Panc1 (cell line): ENCODE data around the gene RAB43. TPM values are rescaled to one million over a fixed set of nuclear protein-coding genes. Genes with fewer than 3 reads are reported as not detected.

Experiments
- ATAC-seq: fragments of 200-7000 bp; cut with Tn5 transposase; 2 replicates; pipeline ENCODE4 v1.9.1; 2020; ENCODE audit warnings: mild to moderate bottlenecking, moderate library complexity
- BruUV-seq: library from RNA; stranded (reverse); fragments of 400-500 nt; replicated peaks from 2 replicates; lab custom pipeline; 2021; lab: Mats Ljungman, UMichigan
- CTCF ChIA-PET: fragments of 300-600 bp; sonication (Branson Sonifier 250); formaldehyde crosslinking; loops from one replicate; lab custom pipeline; 2022; ENCODE audit warnings: antibody characterized with exemption; lab: Charles Lee
- POLR2A ChIA-PET: fragments of 300-600 bp; sonication (Branson Sonifier 250); formaldehyde crosslinking; loops from one replicate; lab custom pipeline; 2022; ENCODE audit warnings: antibody characterized with exemption; lab: Charles Lee
- DNase-seq: peaks from one replicate; pipeline ENCODE4 v3.0.0-alpha.2; 2010; ENCODE audit warnings: low read depth, low spot score
- H3K27ac ChIP-seq: 2 replicates; pipeline ENCODE4 v1.5.1; 2011; ENCODE audit warnings: mild to moderate bottlenecking, low read length, inconsistent platforms
- H3K27me3 ChIP-seq: fragments of 200-500 bp; sonication (Bioruptor generic); 2 replicates; pipeline ENCODE4 v1.6.0; 2014; ENCODE audit warnings: low read length, inconsistent platforms; ENCODE audit not compliant: control insufficient read depth, insufficient read depth
- H3K36me3 ChIP-seq: fragments of 200-500 bp; sonication (Bioruptor generic); 2 replicates; pipeline ENCODE4 v1.5.1; 2014; ENCODE audit warnings: inconsistent platforms, mild to moderate bottlenecking, low read length, moderate library complexity; ENCODE audit not compliant: control insufficient read depth, insufficient read depth
- H3K4me1 ChIP-seq: 2 replicates; pipeline ENCODE4 v1.5.1; 2011; ENCODE audit warnings: inconsistent platforms, mild to moderate bottlenecking, low read length, moderate library complexity; ENCODE audit not compliant: control insufficient read depth, insufficient read depth
- H3K4me3 ChIP-seq, 2 experiments: 2 replicates each; pipeline ENCODE4 v1.5.1; 2011 to 2012; ENCODE audit warnings: low read depth in 2 of 2, low read length in 2 of 2, mild to moderate bottlenecking in 2 of 2, inconsistent platforms in 1 of 2, moderate library complexity in 1 of 2
- H3K9me3 ChIP-seq: fragments of 200-500 bp; sonication (Bioruptor generic); 2 replicates; pipeline ENCODE4 v1.5.1; 2014; ENCODE audit warnings: low read depth, mild to moderate bottlenecking, inconsistent platforms, low read length, moderate library complexity; ENCODE audit not compliant: control insufficient read depth, insufficient read depth
- POLR2AphosphoS5 ChIP-seq: IDR thresholded peaks from 2 replicates; pipeline ENCODE4 v1.6.1; 2012; ENCODE audit warnings: mild to moderate bottlenecking, low read depth, low read length, moderate library complexity
- SIN3A ChIP-seq: IDR thresholded peaks from 2 replicates; pipeline ENCODE4 v1.6.1; 2012; ENCODE audit warnings: low read depth, mild to moderate bottlenecking, low read length, moderate library complexity, borderline replicate concordance; ENCODE audit not compliant: insufficient read depth
- TCF7L2 ChIP-seq: IDR thresholded peaks from 2 replicates; pipeline ENCODE4 v1.6.1; 2011; ENCODE audit warnings: mild to moderate bottlenecking, low read depth, low read length, inconsistent platforms
- in situ Hi-C: cut with HindIII; loops from 2 replicates; pipeline ENCODE4 v1.10.0; 2016; ENCODE audit warnings: low sequenced_read_pairs, low pct_unique_long_range_greater_than_20kb
- intact Hi-C: fragments of 100-400 bp; cut with micrococcal nuclease; formaldehyde crosslinking; loops from one replicate; pipeline ENCODE4 v1.10.0; 2022; ENCODE audit not compliant: unreplicated experiment
- total RNA-seq: library from RNA; stranded (reverse); gene quantifications from one replicate; pipeline ENCODE4 v1.2.1, GENCODE V29; 2021; ENCODE audit not compliant: unreplicated experiment
- TF ChIP-seq, protein P1 (sequence below): fragments of 450-650 bp; IDR thresholded peaks from 2 replicates; pipeline ENCODE4 v1.5.1; 2017; ENCODE audit warnings: mild to moderate bottlenecking
- TF ChIP-seq, protein P2 (sequence below), 2 experiments: IDR thresholded peaks; 2 replicates each; pipeline ENCODE4 v1.6.1; 2011 to 2012; ENCODE audit warnings: low read depth in 2 of 2, control low read depth in 1 of 2, low read length in 1 of 2, mild to moderate bottlenecking in 1 of 2, moderate library complexity in 1 of 2; ENCODE audit not compliant: insufficient read depth in 1 of 2

RAB43 gene
- total RNA-seq, 1 experiment from 2014 or later = 27.7 TPM

DNA sequence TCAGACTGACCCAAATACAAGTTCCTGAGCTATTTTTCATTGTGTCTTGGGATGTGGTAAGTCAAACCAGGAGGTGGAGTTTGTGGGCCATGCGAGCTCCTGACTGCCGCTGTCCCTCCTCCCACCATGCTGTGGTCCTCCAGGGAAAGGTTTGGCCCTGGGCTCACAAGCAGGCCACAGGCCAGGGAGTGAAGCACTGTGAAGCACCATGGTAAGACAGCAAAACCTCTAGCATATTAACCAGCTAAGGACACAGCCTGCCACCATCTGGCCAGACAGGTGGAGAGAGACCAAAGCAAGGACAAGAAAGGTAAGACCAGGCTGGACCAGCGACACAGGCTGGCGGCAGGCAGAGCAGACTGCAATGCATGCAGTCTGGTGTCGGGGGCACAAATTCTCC, 15.3 kb downstream of the RAB43 start:
- TF ChIP-seq TCF7L2 (no peak), SIN3A (no peak), POLR2AphosphoS5 (no peak)
- TF ChIP-seq, protein P1, sequence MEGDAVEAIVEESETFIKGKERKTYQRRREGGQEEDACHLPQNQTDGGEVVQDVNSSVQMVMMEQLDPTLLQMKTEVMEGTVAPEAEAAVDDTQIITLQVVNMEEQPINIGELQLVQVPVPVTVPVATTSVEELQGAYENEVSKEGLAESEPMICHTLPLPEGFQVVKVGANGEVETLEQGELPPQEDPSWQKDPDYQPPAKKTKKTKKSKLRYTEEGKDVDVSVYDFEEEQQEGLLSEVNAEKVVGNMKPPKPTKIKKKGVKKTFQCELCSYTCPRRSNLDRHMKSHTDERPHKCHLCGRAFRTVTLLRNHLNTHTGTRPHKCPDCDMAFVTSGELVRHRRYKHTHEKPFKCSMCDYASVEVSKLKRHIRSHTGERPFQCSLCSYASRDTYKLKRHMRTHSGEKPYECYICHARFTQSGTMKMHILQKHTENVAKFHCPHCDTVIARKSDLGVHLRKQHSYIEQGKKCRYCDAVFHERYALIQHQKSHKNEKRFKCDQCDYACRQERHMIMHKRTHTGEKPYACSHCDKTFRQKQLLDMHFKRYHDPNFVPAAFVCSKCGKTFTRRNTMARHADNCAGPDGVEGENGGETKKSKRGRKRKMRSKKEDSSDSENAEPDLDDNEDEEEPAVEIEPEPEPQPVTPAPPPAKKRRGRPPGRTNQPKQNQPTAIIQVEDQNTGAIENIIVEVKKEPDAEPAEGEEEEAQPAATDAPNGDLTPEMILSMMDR = no peak
- TF ChIP-seq, protein P2, sequence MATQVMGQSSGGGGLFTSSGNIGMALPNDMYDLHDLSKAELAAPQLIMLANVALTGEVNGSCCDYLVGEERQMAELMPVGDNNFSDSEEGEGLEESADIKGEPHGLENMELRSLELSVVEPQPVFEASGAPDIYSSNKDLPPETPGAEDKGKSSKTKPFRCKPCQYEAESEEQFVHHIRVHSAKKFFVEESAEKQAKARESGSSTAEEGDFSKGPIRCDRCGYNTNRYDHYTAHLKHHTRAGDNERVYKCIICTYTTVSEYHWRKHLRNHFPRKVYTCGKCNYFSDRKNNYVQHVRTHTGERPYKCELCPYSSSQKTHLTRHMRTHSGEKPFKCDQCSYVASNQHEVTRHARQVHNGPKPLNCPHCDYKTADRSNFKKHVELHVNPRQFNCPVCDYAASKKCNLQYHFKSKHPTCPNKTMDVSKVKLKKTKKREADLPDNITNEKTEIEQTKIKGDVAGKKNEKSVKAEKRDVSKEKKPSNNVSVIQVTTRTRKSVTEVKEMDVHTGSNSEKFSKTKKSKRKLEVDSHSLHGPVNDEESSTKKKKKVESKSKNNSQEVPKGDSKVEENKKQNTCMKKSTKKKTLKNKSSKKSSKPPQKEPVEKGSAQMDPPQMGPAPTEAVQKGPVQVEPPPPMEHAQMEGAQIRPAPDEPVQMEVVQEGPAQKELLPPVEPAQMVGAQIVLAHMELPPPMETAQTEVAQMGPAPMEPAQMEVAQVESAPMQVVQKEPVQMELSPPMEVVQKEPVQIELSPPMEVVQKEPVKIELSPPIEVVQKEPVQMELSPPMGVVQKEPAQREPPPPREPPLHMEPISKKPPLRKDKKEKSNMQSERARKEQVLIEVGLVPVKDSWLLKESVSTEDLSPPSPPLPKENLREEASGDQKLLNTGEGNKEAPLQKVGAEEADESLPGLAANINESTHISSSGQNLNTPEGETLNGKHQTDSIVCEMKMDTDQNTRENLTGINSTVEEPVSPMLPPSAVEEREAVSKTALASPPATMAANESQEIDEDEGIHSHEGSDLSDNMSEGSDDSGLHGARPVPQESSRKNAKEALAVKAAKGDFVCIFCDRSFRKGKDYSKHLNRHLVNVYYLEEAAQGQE (IDR thresholded peaks at IDR 0.05; ENCODE audit: insufficient read depth in 1 of 2, low read depth in 2 of 2, low read length in 1 of 2) = no peak
- intact Hi-C loops (no loop called here), in situ Hi-C loops (no loop called here)
- DNase-seq = no peak
- BruUV-seq = no TSS peak
- H3K27ac ChIP-seq = no peak overlapping the region
- no peaks in the 10 kb centered on the region for H3K36me3 ChIP-seq
- peak; percentile 62 for ATAC-seq
- H3K27me3 ChIP-seq = no peaks in the 10 kb centered on the region
- no peak overlapping the region for H3K4me3 ChIP-seq
- no peaks in the 10 kb centered on the region for H3K4me1 ChIP-seq
- ChIA-PET CTCF (interaction anchor here (0.6 to 1.8 kb wide), 4 partner anchors 22 to 209 kb away, joined by 3 to 10 read pairs (median 4); no protein-coding TSS in a partner anchor), POLR2A (no interaction called here)
- H3K9me3 ChIP-seq = no peaks in the 10 kb centered on the region

DNA sequence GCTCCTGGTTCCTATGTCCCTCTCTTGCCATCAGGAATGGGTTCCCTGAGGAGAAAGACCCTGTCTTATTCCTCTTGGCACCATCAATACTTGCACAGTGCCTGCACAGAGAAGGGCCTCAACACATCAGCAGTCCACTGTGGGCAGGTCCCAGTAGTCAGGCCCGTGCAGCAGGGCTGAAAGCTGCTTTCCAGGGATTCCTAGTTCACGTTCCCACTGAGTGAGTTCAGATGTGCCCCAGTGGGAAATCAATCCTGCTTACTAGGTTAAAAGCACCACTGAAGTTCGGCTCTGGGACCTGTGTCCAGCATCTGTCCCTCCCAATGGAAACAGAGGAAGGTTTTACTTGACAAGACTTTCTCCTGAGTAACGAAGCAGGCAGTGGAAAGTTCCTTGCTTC, 15.7 kb downstream of the RAB43 start:
- no peak for ATAC-seq
- no peak overlapping the region for H3K4me3 ChIP-seq
- no peak for TF ChIP-seq SIN3A
- no peak for TF ChIP-seq TCF7L2
- TF ChIP-seq, protein P1 = no peak
- TF ChIP-seq, protein P2 (IDR thresholded peaks at IDR 0.05; ENCODE audit: insufficient read depth in 1 of 2, low read depth in 2 of 2, low read length in 1 of 2) = no peak
- intact Hi-C loops = no loop called here
- no peak for DNase-seq
- no peaks in the 10 kb centered on the region for H3K36me3 ChIP-seq
- no peaks in the 10 kb centered on the region for H3K9me3 ChIP-seq
- H3K27ac ChIP-seq = no peak overlapping the region
- ChIA-PET CTCF (interaction anchor here (0.6 to 1.8 kb wide), 4 partner anchors 21 to 210 kb away, joined by 3 to 10 read pairs (median 4); no protein-coding TSS in a partner anchor), POLR2A (no interaction called here)
- no TSS peak for BruUV-seq
- H3K4me1 ChIP-seq = no peaks in the 10 kb centered on the region
- in situ Hi-C loops = no loop called here
- H3K27me3 ChIP-seq = no peaks in the 10 kb centered on the region
